GM12872 (cell line): ENCODE measurements around the gene TMEM229A.

Experiments
- CTCF ChIP-seq: IDR thresholded peaks from 3 replicates; pipeline ENCODE4 v1.5.1; 2011; ENCODE audit warnings: low read depth, mild to moderate bottlenecking, low read length, moderate library complexity; ENCODE audit not compliant: insufficient read depth

The TMEM229A gene

DNA sequence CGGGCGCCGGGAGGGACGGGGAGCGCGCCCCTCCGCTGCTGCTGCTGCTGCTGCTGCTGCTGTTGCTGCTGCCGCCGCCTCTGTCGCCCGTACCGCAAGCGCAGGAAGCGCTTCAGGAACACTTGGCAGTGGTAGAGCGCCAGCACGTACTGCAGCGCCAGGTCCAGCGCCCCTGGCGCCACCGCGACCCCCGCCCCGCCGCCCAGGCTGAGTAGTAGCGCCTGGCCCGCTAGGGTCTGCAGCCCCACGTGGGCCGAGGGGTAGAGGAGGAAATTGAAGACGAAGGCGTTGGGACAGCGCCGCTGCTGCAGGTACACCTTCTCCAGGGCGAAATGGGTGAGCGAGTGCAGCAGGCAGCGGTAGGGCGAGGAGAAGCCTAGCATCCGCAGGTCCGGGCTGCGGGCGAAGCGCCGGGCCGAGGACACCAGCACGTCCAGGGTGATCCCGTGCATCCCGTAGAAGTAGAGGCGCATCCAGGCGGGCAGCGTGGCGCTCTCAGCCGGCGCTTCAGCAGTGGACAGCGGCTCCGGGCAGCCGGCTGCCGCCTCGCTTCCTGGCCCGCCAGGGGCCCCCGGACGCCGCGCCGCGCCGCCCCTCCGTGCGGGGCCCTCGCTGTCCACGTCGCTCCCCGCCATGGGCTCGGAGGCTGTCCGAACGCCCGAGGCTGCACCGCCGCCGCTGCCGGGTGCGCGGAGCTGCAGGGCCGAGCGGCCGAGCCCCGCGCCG, at the start of gene TMEM229A:
Gene TMEM229A, minus strand, starts transcription at position 699 of the 726 bp plus-strand sequence. Its CDS starts 64 bp downstream, at position 635.
- no peak for TF ChIP-seq CTCF

DNA sequence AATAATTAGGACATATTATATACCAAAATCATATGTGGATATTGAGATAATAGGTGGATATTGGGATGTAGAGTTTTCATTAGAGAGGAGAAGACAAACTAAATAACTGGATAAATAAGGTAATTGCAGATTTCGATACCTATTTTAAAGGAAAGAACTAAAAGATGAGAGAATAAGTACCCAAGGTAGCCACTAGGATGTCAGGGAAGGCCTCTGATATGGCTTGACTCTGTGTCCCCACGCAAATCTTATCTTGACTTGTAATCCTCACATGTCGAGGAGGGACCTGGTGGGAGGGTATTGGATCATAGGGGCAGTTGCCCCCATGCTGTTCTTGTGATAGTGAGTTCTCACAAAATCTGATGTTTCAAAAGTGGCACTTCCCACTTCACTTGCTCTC, 44.7 kb upstream of the TMEM229A start:
- no peak for TF ChIP-seq CTCF

GRCh38 chr7:124076841-124077240, 44.0 kb upstream of the TMEM229A start:
- TF ChIP-seq CTCF: no peak

- TF ChIP-seq CTCF: no peak
These were observed 41.1 kb upstream of the TMEM229A start for GRCh38 chr7:124074007-124074406.

DNA sequence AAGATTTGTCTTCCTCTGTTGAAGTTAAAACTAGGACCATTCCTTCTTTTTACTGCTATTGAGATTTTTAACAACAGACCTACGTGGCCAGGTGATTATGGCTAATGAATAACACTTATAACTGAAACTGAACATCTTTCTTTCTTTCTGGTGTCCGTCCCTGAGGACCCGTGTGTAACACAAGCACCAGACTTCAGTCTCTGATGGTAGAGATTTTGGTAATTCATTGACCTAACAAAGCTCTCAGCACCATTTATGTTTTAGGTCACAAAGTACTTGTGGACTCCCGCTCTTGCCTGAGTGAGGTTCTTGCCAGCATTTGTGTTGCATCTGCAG, 40.4 kb upstream of the TMEM229A start:
- no peak for TF ChIP-seq CTCF

DNA sequence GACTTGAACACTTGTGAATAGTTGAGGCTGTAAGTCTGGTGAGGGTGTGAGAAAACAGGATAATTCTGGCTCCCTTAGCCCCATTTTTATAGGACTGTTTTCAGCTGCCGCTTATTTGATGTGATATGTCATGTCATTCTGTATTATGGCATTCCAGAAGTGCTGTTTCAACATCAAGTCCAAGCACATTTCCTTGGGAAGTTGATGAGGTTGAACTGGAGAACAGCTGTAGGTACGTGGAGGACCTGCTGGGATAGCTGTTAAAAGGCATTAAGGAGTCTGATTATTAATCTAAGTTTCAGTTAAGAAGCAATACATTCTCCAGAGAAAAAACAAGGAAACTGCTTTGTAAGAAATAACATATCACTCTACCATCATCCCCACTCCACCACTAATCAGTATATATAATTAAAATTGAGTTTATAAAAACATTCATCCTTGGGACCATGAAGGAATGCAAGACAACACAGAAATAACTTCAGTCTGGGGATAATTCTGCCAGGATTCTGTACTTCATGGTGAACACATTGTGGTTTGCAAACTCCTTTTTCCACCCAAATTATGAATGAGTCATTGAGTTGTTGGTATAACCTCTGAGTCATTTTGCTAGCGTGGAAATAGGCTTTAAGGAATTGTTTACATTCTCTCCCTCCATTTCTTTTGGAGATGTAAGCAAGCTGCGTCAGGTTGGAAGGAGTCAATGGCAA, 39.9 kb upstream of the TMEM229A start:
- TF ChIP-seq CTCF: no peak

- TF ChIP-seq CTCF: no peak
These were observed 39.0 kb upstream of the TMEM229A start for GRCh38 chr7:124071843-124072242.
